Measurements from ENCODE around the gene OSMR. TPM values are rescaled to one million over a fixed set of nuclear protein-coding genes. Genes with fewer than 3 reads are reported as not detected.

OSMR gene
- total RNA-seq, 1 donor from 2014 or later, result not detected

- no peak overlapping the region for H3K4me3 Mint-ChIP-seq (ENCODE audit: unreplicated experiment)
- TF ChIP-seq CTCF (IDR thresholded peaks at IDR 0.05; ENCODE audit: partially characterized antibody, unreplicated experiment), result no peak
- DNase-seq, result no peak
- no peaks in the 10 kb centered on the region for H3K36me3 Mint-ChIP-seq (ENCODE audit: unreplicated experiment)
- peaks cover 1% of the 10 kb centered on the region for H3K9me3 Mint-ChIP-seq (ENCODE audit: unreplicated experiment)
- no peak overlapping the region for H3K27ac Mint-ChIP-seq (ENCODE audit: unreplicated experiment)
- peaks cover 4% of the 10 kb centered on the region for H3K4me1 Mint-ChIP-seq (ENCODE audit: low read depth, unreplicated experiment)
- peaks cover 3% of the 10 kb centered on the region for H3K27me3 Mint-ChIP-seq (ENCODE audit: unreplicated experiment)
These were observed 32.7 kb downstream of the OSMR start for GRCh38 chr5:38878391-38879077.

GRCh38 chr5:38879078-38879460, 33.3 kb downstream of the OSMR start:
- no peaks in the 10 kb centered on the region for H3K36me3 Mint-ChIP-seq (ENCODE audit: unreplicated experiment)
- H3K9me3 Mint-ChIP-seq (ENCODE audit: unreplicated experiment), result peaks cover 1% of the 10 kb centered on the region
- H3K4me1 Mint-ChIP-seq (ENCODE audit: low read depth, unreplicated experiment), result peaks cover 4% of the 10 kb centered on the region
- no peak overlapping the region for H3K27ac Mint-ChIP-seq (ENCODE audit: unreplicated experiment)
- H3K27me3 Mint-ChIP-seq (ENCODE audit: unreplicated experiment), result peaks cover 3% of the 10 kb centered on the region
- no peak for TF ChIP-seq CTCF (IDR thresholded peaks at IDR 0.05; ENCODE audit: partially characterized antibody, unreplicated experiment)
- no peak for DNase-seq
- H3K4me3 Mint-ChIP-seq (ENCODE audit: unreplicated experiment), result no peak overlapping the region

GRCh38 chr5:38883842-38884241, 38.0 kb downstream of the OSMR start:
- no peak for DNase-seq
- Mint-ChIP-seq H3K36me3 (ENCODE audit: unreplicated experiment) (no peaks in the 10 kb centered on the region), H3K9me3 (ENCODE audit: unreplicated experiment) (peaks cover 1% of the 10 kb centered on the region), H3K27ac (ENCODE audit: unreplicated experiment) (no peak overlapping the region), H3K4me3 (ENCODE audit: unreplicated experiment) (no peak overlapping the region), H3K27me3 (ENCODE audit: unreplicated experiment) (peaks cover 3% of the 10 kb centered on the region), H3K4me1 (ENCODE audit: low read depth, unreplicated experiment) (peaks cover 4% of the 10 kb centered on the region)
- no peak for TF ChIP-seq CTCF (IDR thresholded peaks at IDR 0.05; ENCODE audit: partially characterized antibody, unreplicated experiment)

- no peak for TF ChIP-seq CTCF (IDR thresholded peaks at IDR 0.05; ENCODE audit: partially characterized antibody, unreplicated experiment)
- H3K9me3 Mint-ChIP-seq (ENCODE audit: unreplicated experiment), result no peaks in the 10 kb centered on the region
- no peak overlapping the region for H3K27ac Mint-ChIP-seq (ENCODE audit: unreplicated experiment)
- H3K27me3 Mint-ChIP-seq (ENCODE audit: unreplicated experiment), result no peaks in the 10 kb centered on the region
- no peak overlapping the region for H3K4me3 Mint-ChIP-seq (ENCODE audit: unreplicated experiment)
- peaks cover 4% of the 10 kb centered on the region for H3K4me1 Mint-ChIP-seq (ENCODE audit: low read depth, unreplicated experiment)
- H3K36me3 Mint-ChIP-seq (ENCODE audit: unreplicated experiment), result no peaks in the 10 kb centered on the region
- DNase-seq, result no peak
These were observed 39.4 kb downstream of the OSMR start for GRCh38 chr5:38885208-38885607.

GRCh38 chr5:38888041-38888440, 42.2 kb downstream of the OSMR start:
- no peaks in the 10 kb centered on the region for H3K9me3 Mint-ChIP-seq (ENCODE audit: unreplicated experiment)
- H3K4me3 Mint-ChIP-seq (ENCODE audit: unreplicated experiment), result no peak overlapping the region
- no peaks in the 10 kb centered on the region for H3K36me3 Mint-ChIP-seq (ENCODE audit: unreplicated experiment)
- no peak for DNase-seq
- no peak for TF ChIP-seq CTCF (IDR thresholded peaks at IDR 0.05; ENCODE audit: partially characterized antibody, unreplicated experiment)
- no peaks in the 10 kb centered on the region for H3K27me3 Mint-ChIP-seq (ENCODE audit: unreplicated experiment)
- H3K4me1 Mint-ChIP-seq (ENCODE audit: low read depth, unreplicated experiment), result no peaks in the 10 kb centered on the region
- H3K27ac Mint-ChIP-seq (ENCODE audit: unreplicated experiment), result no peak overlapping the region

Data from glutamatergic neuron (in vitro differentiated cells).